Breast epithelium (tissue), 3 donors: ENCODE results near the gene KRT5.

Experiments
- POLR2A ChIP-seq: fragments of 450-650 bp; IDR thresholded peaks from one replicate; pipeline ENCODE4 v1.6.1; 2016; ENCODE audit warnings: antibody characterized with exemption, mild to moderate bottlenecking, moderate library complexity
- POLR2AphosphoS5 ChIP-seq, 3 donors: sonication (generic); formaldehyde crosslinking; IDR thresholded peaks; one replicate each; pipeline ENCODE4 v1.6.1; 2017; ENCODE audit warnings: antibody characterized with exemption in 3 of 3
- TF ChIP-seq, protein P1 (sequence below), 3 donors: fragments of 450-650 bp; IDR thresholded peaks; one replicate each; pipeline ENCODE4 v1.5.1; 2016 to 2017; ENCODE audit warnings: antibody characterized with exemption in 3 of 3, mild to moderate bottlenecking in 3 of 3, moderate library complexity in 3 of 3

DNA sequence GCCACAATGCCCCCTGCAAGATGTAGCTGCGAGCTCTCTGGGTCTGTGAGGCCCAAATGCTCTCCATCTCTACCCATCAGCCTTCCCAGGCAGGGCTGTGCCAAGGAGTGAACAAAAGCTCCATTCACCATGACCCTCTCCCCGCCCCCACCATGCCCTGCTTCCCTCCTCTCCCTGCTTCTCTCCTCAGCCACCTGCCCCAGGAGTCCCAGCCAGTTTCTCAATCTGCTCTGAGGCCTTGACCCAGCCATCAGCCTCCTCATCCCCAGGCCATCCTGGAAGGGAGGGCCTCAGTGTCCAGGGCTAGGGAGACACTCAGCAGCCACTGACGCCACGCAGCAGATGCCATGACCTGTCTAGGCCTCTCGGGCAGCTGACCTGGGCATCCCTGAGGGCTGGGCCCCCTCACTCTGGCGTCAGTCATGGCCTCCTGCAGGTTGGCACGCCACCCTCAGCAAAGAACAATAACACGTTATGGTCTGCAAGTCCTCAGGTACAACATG is 8.5 kb upstream of the KRT5 start:
- TF ChIP-seq POLR2AphosphoS5 (IDR thresholded peaks at IDR 0.05): no peak
- TF ChIP-seq, protein P1, sequence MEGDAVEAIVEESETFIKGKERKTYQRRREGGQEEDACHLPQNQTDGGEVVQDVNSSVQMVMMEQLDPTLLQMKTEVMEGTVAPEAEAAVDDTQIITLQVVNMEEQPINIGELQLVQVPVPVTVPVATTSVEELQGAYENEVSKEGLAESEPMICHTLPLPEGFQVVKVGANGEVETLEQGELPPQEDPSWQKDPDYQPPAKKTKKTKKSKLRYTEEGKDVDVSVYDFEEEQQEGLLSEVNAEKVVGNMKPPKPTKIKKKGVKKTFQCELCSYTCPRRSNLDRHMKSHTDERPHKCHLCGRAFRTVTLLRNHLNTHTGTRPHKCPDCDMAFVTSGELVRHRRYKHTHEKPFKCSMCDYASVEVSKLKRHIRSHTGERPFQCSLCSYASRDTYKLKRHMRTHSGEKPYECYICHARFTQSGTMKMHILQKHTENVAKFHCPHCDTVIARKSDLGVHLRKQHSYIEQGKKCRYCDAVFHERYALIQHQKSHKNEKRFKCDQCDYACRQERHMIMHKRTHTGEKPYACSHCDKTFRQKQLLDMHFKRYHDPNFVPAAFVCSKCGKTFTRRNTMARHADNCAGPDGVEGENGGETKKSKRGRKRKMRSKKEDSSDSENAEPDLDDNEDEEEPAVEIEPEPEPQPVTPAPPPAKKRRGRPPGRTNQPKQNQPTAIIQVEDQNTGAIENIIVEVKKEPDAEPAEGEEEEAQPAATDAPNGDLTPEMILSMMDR (IDR thresholded peaks at IDR 0.05): no peak
- no peak for TF ChIP-seq POLR2A
